Cardiac muscle cell (in vitro differentiated cells and primary cell): ENCODE data around the gene B3GALT6. TPM values are rescaled to one million over a fixed set of nuclear protein-coding genes. Genes with fewer than 3 reads are reported as not detected.
"Not testable (repeated sequence)": the region's sequence is repeated elsewhere in the genome, so short reads cannot be mapped to it uniquely, and the experiment has no call there.

Experiments
- DNase-seq, 2 donors: peaks; one replicate each; pipeline versions ENCODE4 v3.0.0 to v3.0.0-alpha.2; 2010 to 2017; ENCODE audit warnings: low read depth in 1 of 2, low spot score in 1 of 2
- H3K27ac ChIP-seq: fragments of 200-600 bp; sonication (generic); 2 replicates; pipeline ENCODE4 v1.5.1; 2016
- H3K27me3 ChIP-seq: fragments of 200-600 bp; sonication (generic); 2 replicates; pipeline ENCODE4 v1.6.0; 2016; ENCODE audit warnings: control low read depth
- H3K36me3 ChIP-seq: fragments of 200-600 bp; sonication (generic); 2 replicates; pipeline ENCODE4 v1.5.1; 2016; ENCODE audit warnings: control low read depth
- H3K4me1 ChIP-seq: fragments of 200-600 bp; sonication (generic); 2 replicates; pipeline ENCODE4 v1.8.1; 2017; ENCODE audit warnings: low read depth, mild to moderate bottlenecking, mixed run types
- H3K4me3 ChIP-seq: fragments of 200-600 bp; sonication (generic); 2 replicates; pipeline ENCODE4 v1.5.1; 2016; ENCODE audit warnings: mild to moderate bottlenecking
- H3K9me3 ChIP-seq: fragments of 200-600 bp; sonication (generic); 2 replicates; pipeline ENCODE4 v1.5.1; 2017; ENCODE audit warnings: low read depth, mild to moderate bottlenecking, control low read depth
- polyA plus RNA-seq: library from polyadenylated mRNA; unstranded; fragments of >200 nt; fragmentation: Nextera tagmentation; extraction: Ambion mirVana; gene quantifications from 2 replicates; pipeline ENCODE4 v1.2.1, GENCODE V29; 2016
- total RNA-seq: library from RNA; depleted of rRNA; stranded (reverse); fragments of >200 nt; gene quantifications from 2 replicates; pipeline ENCODE4 v1.2.3, GENCODE V29; 2016
- TF ChIP-seq, protein P1 (sequence below): IDR thresholded peaks from 2 replicates; pipeline ENCODE4 v1.5.1; 2012; ENCODE audit warnings: low read depth, mild to moderate bottlenecking, low read length

The B3GALT6 gene
- total and polyA plus RNA-seq, 2 experiments from 2014 or later, result 56.8 to 58.9 TPM

DNA sequence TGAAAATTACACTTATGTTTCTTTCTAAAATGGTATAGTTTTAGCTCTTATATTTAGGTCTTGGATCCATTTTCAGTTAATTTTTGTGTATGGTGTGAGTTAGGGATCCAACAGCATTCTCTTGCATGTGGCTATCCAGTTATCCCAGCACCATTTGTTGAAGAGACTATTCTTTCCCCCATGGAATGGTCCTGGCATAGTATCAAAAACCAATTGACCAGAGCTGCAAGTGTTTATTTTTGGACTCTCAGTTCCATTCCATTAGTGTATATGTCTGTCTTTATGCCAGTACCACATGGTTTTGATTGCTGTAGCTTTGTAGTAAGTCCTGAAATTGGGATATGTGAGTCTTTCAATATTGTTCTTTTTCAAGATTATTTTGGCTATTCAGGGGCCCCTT lies 44.1 kb upstream of the B3GALT6 start:
- Histone ChIP-seq H3K27me3 (no peaks in the 10 kb centered on the region), H3K4me1 (no peaks in the 10 kb centered on the region)
- no peak for DNase-seq

DNA sequence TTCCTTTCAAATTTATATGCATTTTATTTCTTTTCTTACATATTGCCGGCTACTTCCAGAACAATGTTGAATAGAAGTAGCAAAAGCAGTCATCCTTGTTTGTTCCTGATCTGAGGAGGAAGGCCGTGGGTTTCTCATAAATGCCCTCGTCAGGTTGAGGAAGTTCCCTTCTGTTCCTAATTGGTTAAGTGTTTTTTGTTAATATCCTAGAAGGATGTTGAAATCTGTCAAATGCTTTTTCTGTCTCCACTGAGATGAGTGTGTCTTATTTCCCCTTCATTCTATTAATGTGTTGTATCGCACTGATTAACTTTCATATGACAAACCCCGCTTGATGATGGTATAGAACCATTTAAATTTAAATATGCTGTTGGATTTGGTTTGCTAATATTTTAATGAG lies 42.9 kb upstream of the B3GALT6 start:
- Histone ChIP-seq H3K27me3 (no peaks in the 10 kb centered on the region), H3K9me3 (no peaks in the 10 kb centered on the region), H3K27ac (no peak overlapping the region), H3K4me3 (no peak overlapping the region), H3K4me1 (no peaks in the 10 kb centered on the region), H3K36me3 (no peaks in the 10 kb centered on the region)
- TF ChIP-seq, protein P1, sequence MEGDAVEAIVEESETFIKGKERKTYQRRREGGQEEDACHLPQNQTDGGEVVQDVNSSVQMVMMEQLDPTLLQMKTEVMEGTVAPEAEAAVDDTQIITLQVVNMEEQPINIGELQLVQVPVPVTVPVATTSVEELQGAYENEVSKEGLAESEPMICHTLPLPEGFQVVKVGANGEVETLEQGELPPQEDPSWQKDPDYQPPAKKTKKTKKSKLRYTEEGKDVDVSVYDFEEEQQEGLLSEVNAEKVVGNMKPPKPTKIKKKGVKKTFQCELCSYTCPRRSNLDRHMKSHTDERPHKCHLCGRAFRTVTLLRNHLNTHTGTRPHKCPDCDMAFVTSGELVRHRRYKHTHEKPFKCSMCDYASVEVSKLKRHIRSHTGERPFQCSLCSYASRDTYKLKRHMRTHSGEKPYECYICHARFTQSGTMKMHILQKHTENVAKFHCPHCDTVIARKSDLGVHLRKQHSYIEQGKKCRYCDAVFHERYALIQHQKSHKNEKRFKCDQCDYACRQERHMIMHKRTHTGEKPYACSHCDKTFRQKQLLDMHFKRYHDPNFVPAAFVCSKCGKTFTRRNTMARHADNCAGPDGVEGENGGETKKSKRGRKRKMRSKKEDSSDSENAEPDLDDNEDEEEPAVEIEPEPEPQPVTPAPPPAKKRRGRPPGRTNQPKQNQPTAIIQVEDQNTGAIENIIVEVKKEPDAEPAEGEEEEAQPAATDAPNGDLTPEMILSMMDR, result no peak
- DNase-seq, result no peak

More for the DNA sequence above, 44.1 kb upstream of the B3GALT6 start:
- Histone ChIP-seq H3K4me3 (no peak overlapping the region), H3K27ac (no peak overlapping the region), H3K9me3 (no peaks in the 10 kb centered on the region), H3K36me3 (no peaks in the 10 kb centered on the region)
- TF ChIP-seq, protein P1, result no peak

GRCh38 chr1:1191734-1192133 lies 40.3 kb upstream of the B3GALT6 start:
- no peak for DNase-seq
- Histone ChIP-seq H3K36me3 (no peaks in the 10 kb centered on the region), H3K4me3 (no peak overlapping the region), H3K27ac (no peak overlapping the region), H3K4me1 (no peaks in the 10 kb centered on the region), H3K9me3 (no peaks in the 10 kb centered on the region), H3K27me3 (no peaks in the 10 kb centered on the region)
- TF ChIP-seq, protein P1, result no peak

GRCh38 chr1:1194723-1195122 lies 37.3 kb upstream of the B3GALT6 start:
- no peaks in the 10 kb centered on the region for H3K36me3 ChIP-seq
- H3K27me3 ChIP-seq, result peaks cover 8% of the 10 kb centered on the region
- no peaks in the 10 kb centered on the region for H3K9me3 ChIP-seq
- no peaks in the 10 kb centered on the region for H3K4me1 ChIP-seq
- TF ChIP-seq, protein P1, result no peak
- H3K4me3 ChIP-seq, result no peak overlapping the region
- no peak for DNase-seq
- no peak overlapping the region for H3K27ac ChIP-seq

- H3K27ac ChIP-seq, H3K4me3 ChIP-seq, H3K36me3 ChIP-seq, H3K4me1 ChIP-seq, DNase-seq, H3K9me3 ChIP-seq: not testable (repeated sequence)
- H3K27me3 ChIP-seq, result peaks cover 18% of the 10 kb centered on the region
Measured at GRCh38 chr1:1195726-1196125, 36.3 kb upstream of the B3GALT6 start.

- Histone ChIP-seq H3K4me1 (no peaks in the 10 kb centered on the region), H3K27me3 (peaks cover 27% of the 10 kb centered on the region), H3K4me3 (no peak overlapping the region), H3K9me3 (no peaks in the 10 kb centered on the region), H3K27ac (no peak overlapping the region), H3K36me3 (no peaks in the 10 kb centered on the region)
- TF ChIP-seq, protein P1, result no peak
- DNase-seq, result no peak
Measured at GRCh38 chr1:1196431-1197187, 35.4 kb upstream of the B3GALT6 start.
